Small intestine (tissue), 7 donors: ENCODE results near the gene ARPC1A. TPM values are rescaled to one million over a fixed set of nuclear protein-coding genes. Genes with fewer than 3 reads are reported as not detected.
"Not testable (repeated sequence)": the region's sequence is repeated elsewhere in the genome, so short reads cannot be mapped to it uniquely, and the experiment has no call there.

ENCODE experiments used
- DNase-seq, 2 donors: peaks; one replicate each; pipeline versions ENCODE4 v3.0.0 to v3.0.0-alpha.2; 2013
- FAIRE-seq: peaks from 2 replicates; lab custom pipeline; 2012; peaks lifted over from hg19 to GRCh38; lab: Jason Lieb, UNC
- H3K27ac ChIP-seq, 3 donors: one replicate each; pipeline ENCODE4 v1.5.1; 2013; ENCODE audit warnings: low read length in 2 of 3, mild to moderate bottlenecking in 2 of 3, control low read depth in 1 of 3, inconsistent platforms in 1 of 3, low read depth in 1 of 3, moderate library complexity in 1 of 3
- H3K27me3 ChIP-seq, 3 donors: one replicate each; pipeline ENCODE4 v1.6.1; 2013; ENCODE audit warnings: low read length in 3 of 3, inconsistent platforms in 1 of 3; ENCODE audit not compliant: control insufficient read depth in 3 of 3, insufficient read depth in 3 of 3
- H3K36me3 ChIP-seq, 3 donors: one replicate each; pipeline ENCODE4 v1.6.1; 2013; ENCODE audit warnings: low read length in 3 of 3, inconsistent platforms in 1 of 3, low read depth in 1 of 3, mild to moderate bottlenecking in 1 of 3, moderate library complexity in 1 of 3; ENCODE audit not compliant: control insufficient read depth in 3 of 3, insufficient read depth in 2 of 3
- H3K4me1 ChIP-seq, 3 donors: one replicate each; pipeline ENCODE4 v1.6.1; 2013; ENCODE audit warnings: low read length in 2 of 3, inconsistent platforms in 1 of 3, low read depth in 1 of 3, mild to moderate bottlenecking in 1 of 3, moderate library complexity in 1 of 3; ENCODE audit not compliant: control insufficient read depth in 3 of 3, insufficient read depth in 2 of 3
- H3K4me3 ChIP-seq, 3 donors: one replicate each; pipeline ENCODE4 v1.5.1; 2013; ENCODE audit warnings: low read length in 3 of 3, control low read depth in 1 of 3, inconsistent platforms in 1 of 3, low read depth in 1 of 3, mild to moderate bottlenecking in 1 of 3, moderate library complexity in 1 of 3
- H3K9me3 ChIP-seq, 2 donors: one replicate each; pipeline ENCODE4 v1.6.1; 2013; ENCODE audit warnings: low read depth in 1 of 2, low read length in 1 of 2; ENCODE audit not compliant: control insufficient read depth in 2 of 2, insufficient read depth in 1 of 2
- WGBS, 3 donors: extraction: QIAGEN DNeasy Blood & Tissue Kit; methylation state at CpG; one replicate each; pipeline ENCODE4 v1.1.7; 2013; 5-methylcytosine and 5-hydroxymethylcytosine counted together
- polyA plus RNA-seq, 4 donors: library from polyadenylated mRNA; stranded (reverse) in 3 of 4; unstranded in 1 of 4; fragments of 200-250 nt in 3 of 4; fragments of 120-200 nt in 1 of 4; gene quantifications; one replicate each; pipeline versions ENCODE4 v1.2.1 to v1.2.3, GENCODE V29; 2013
- donor health status: healthy with polysubstance abuse.
- donor health status: control.
- donor health status: control.
- donor health status: Bipolar disorder and iron deficiency.
- donor health status: healthy.

The ARPC1A gene
- polyA plus RNA-seq, 4 donors, result 194 to 407 (median 263) TPM

- H3K27me3 ChIP-seq, H3K4me3 ChIP-seq, H3K9me3 ChIP-seq, FAIRE-seq, H3K27ac ChIP-seq, H3K4me1 ChIP-seq, DNase-seq: not testable (repeated sequence)
- peaks cover 18 to 80% (median 26%) of the 10 kb centered on the region in 3 donors for H3K36me3 ChIP-seq
- WGBS, 3 donors, result 96 to 98% (median 97%) methylated on average over 3 of the region's 3 CpGs
Measured at GRCh38 chr7:99350641-99351040, 24.9 kb downstream of the ARPC1A start.

GRCh38 chr7:99352247-99352646, 26.5 kb downstream of the ARPC1A start:
- FAIRE-seq (no peak), DNase-seq (no peak)
- Histone ChIP-seq H3K4me3 (no peak overlapping the region), H3K4me1 (no peaks in the 10 kb centered on the region), H3K9me3 (no peaks in the 10 kb centered on the region), H3K27ac (no peak overlapping the region), H3K27me3 (no peaks in the 10 kb centered on the region), H3K36me3 (peaks cover 20 to 75% (median 32%) of the 10 kb centered on the region in 3 donors)
- WGBS, 3 donors, result 94 to 99% (median 97%) methylated on average over 5 of the region's 5 CpGs

GRCh38 chr7:99355098-99355497, 29.4 kb downstream of the ARPC1A start:
- DNase-seq, result no peak
- Histone ChIP-seq H3K4me1 (no peaks in the 10 kb centered on the region), H3K36me3 (peaks cover 32 to 82% (median 44%) of the 10 kb centered on the region in 3 donors), H3K9me3 (no peaks in the 10 kb centered on the region), H3K27ac (no peak overlapping the region), H3K4me3 (no peak overlapping the region), H3K27me3 (no peaks in the 10 kb centered on the region)
- FAIRE-seq, result no peak
- 95 to 97% (median 95%) methylated on average over 7 of the region's 7 CpGs for WGBS, 3 donors

- no peaks in the 10 kb centered on the region for H3K27me3 ChIP-seq
- H3K36me3 ChIP-seq, result peaks cover 27 to 79% (median 37%) of the 10 kb centered on the region in 3 donors
- H3K9me3 ChIP-seq, result no peaks in the 10 kb centered on the region
- no peaks in the 10 kb centered on the region for H3K4me1 ChIP-seq
- no peak overlapping the region for H3K27ac ChIP-seq
- 91 to 94% (median 93%) methylated on average over 16 of the region's 16 CpGs for WGBS, 3 donors
- DNase-seq (no peak), FAIRE-seq (no peak)
- H3K4me3 ChIP-seq, result no peak overlapping the region
Measured at GRCh38 chr7:99357701-99358490, 32.2 kb downstream of the ARPC1A start.

- FAIRE-seq, H3K27me3 ChIP-seq, H3K27ac ChIP-seq, DNase-seq, H3K4me1 ChIP-seq, H3K4me3 ChIP-seq, H3K9me3 ChIP-seq: not testable (repeated sequence)
- peaks cover 27 to 80% (median 37%) of the 10 kb centered on the region in 3 donors for H3K36me3 ChIP-seq
- 95 to 97% (median 96%) methylated on average over 15 of the region's 15 CpGs for WGBS, 3 donors
Measured at GRCh38 chr7:99358521-99358920, 32.8 kb downstream of the ARPC1A start.

GRCh38 chr7:99359465-99360154, 33.9 kb downstream of the ARPC1A start:
- FAIRE-seq (no peak), DNase-seq (no peak)
- H3K27ac ChIP-seq, result no peak overlapping the region
- H3K9me3 ChIP-seq, result no peaks in the 10 kb centered on the region
- H3K27me3 ChIP-seq, result no peaks in the 10 kb centered on the region
- H3K4me3 ChIP-seq, result no peak overlapping the region
- H3K4me1 ChIP-seq, result no peaks in the 10 kb centered on the region
- 90 to 92% (median 91%) methylated on average over 22 of the region's 22 CpGs for WGBS, 3 donors
- H3K36me3 ChIP-seq, result peaks cover 27 to 80% (median 29%) of the 10 kb centered on the region in 3 donors

GRCh38 chr7:99362801-99363200, 37.1 kb downstream of the ARPC1A start:
- DNase-seq (no peak), FAIRE-seq (no peak)
- no peaks in the 10 kb centered on the region for H3K4me1 ChIP-seq
- WGBS, 3 donors, result 85 to 95% (median 90%) methylated on average over 3 of the region's 3 CpGs
- no peaks in the 10 kb centered on the region for H3K9me3 ChIP-seq
- H3K36me3 ChIP-seq, result peaks cover 20 to 87% (median 32%) of the 10 kb centered on the region in 3 donors
- H3K27ac ChIP-seq, result no peak overlapping the region
- no peak overlapping the region for H3K4me3 ChIP-seq
- no peaks in the 10 kb centered on the region for H3K27me3 ChIP-seq

- Histone ChIP-seq H3K9me3 (no peaks in the 10 kb centered on the region), H3K36me3 (peaks cover 16 to 83% (median 27%) of the 10 kb centered on the region in 3 donors), H3K4me3 (no peak overlapping the region), H3K27ac (no peak overlapping the region), H3K27me3 (no peaks in the 10 kb centered on the region), H3K4me1 (no peaks in the 10 kb centered on the region)
- DNase-seq, result no peak
- no peak for FAIRE-seq
- WGBS, 3 donors, result 93 to 96% (median 94%) methylated on average over 5 of the region's 5 CpGs
Measured at GRCh38 chr7:99363286-99363685, 37.6 kb downstream of the ARPC1A start.
